GM12875 (cell line): ENCODE results near the gene AMBRA1.

Experiments used
- H3K4me3 ChIP-seq: one replicate; pipeline ENCODE4 v1.5.1; 2011; ENCODE audit warnings: low read depth, low read length, control low read depth
- CTCF ChIP-seq: IDR thresholded peaks from 2 replicates; pipeline ENCODE4 v1.5.1; 2011; ENCODE audit warnings: low read depth, mild to moderate bottlenecking, control low read depth, inconsistent platforms, low read length, moderate library complexity, borderline replicate concordance; ENCODE audit not compliant: insufficient read depth

Gene AMBRA1

GRCh38 chr11:46429717-46430116 lies 164.1 kb downstream of the AMBRA1 start:
- H3K4me3 ChIP-seq: no peak overlapping the region
- TF ChIP-seq CTCF: no peak

- TF ChIP-seq CTCF: no peak
- no peak overlapping the region for H3K4me3 ChIP-seq
These were observed 166.5 kb downstream of the AMBRA1 start for GRCh38 chr11:46427364-46427763.

GRCh38 chr11:46426233-46426991 lies 167.4 kb downstream of the AMBRA1 start:
- no peak overlapping the region for H3K4me3 ChIP-seq
- TF ChIP-seq CTCF: no peak

- no peak overlapping the region for H3K4me3 ChIP-seq
- TF ChIP-seq CTCF: no peak
These were observed 171.2 kb downstream of the AMBRA1 start for GRCh38 chr11:46422588-46422987.

GRCh38 chr11:46421257-46421880 lies 172.5 kb downstream of the AMBRA1 start:
- H3K4me3 ChIP-seq: no peak overlapping the region

GRCh38 chr11:46420513-46420912 lies 173.3 kb downstream of the AMBRA1 start:
- no peak overlapping the region for H3K4me3 ChIP-seq
- no peak for TF ChIP-seq CTCF

More at GRCh38 chr11:46421257-46421880, 172.5 kb downstream of the AMBRA1 start:
- no peak for TF ChIP-seq CTCF

- no peak overlapping the region for H3K4me3 ChIP-seq
- no peak for TF ChIP-seq CTCF
These were observed 175.1 kb downstream of the AMBRA1 start for GRCh38 chr11:46418751-46419150.
